DOHH2 (cell line): ENCODE data around the gene LGR6.

ENCODE experiments used
- H3F3A ChIP-seq: fragments of 200-600 bp; sonication (generic), shearing (Covaris generic); 2 replicates; pipeline ENCODE4 v1.6.0; 2016; ENCODE audit warnings: antibody characterized with exemption, mild to moderate bottlenecking; ENCODE audit not compliant: control insufficient read depth, insufficient read depth
- H3K27ac ChIP-seq: fragments of 200-600 bp; sonication (generic); 2 replicates; pipeline ENCODE4 v1.5.1; 2014; ENCODE audit warnings: low read depth, mild to moderate bottlenecking, low read length, moderate library complexity
- H3K27me3 ChIP-seq: fragments of 200-600 bp; sonication (generic); 2 replicates; pipeline ENCODE4 v1.6.1; 2014; ENCODE audit warnings: mild to moderate bottlenecking, low read length, mixed read lengths; ENCODE audit not compliant: control insufficient read depth
- H3K36me3 ChIP-seq: fragments of 200-600 bp; sonication (generic); 2 replicates; pipeline ENCODE4 v1.6.1; 2014; ENCODE audit warnings: mild to moderate bottlenecking, low read length, moderate library complexity, mixed read lengths; ENCODE audit not compliant: control insufficient read depth
- H3K4me1 ChIP-seq: fragments of 200-600 bp; sonication (generic); 2 replicates; pipeline ENCODE4 v1.6.1; 2014; ENCODE audit warnings: mild to moderate bottlenecking, low read length, mixed read lengths; ENCODE audit not compliant: control insufficient read depth
- H3K4me2 ChIP-seq: fragments of 200-600 bp; sonication (generic); 2 replicates; pipeline ENCODE4 v1.6.0; 2014; ENCODE audit warnings: mild to moderate bottlenecking, low read length, moderate library complexity
- H3K4me3 ChIP-seq: fragments of 200-600 bp; sonication (generic); 2 replicates; pipeline ENCODE4 v1.5.1; 2014; ENCODE audit warnings: mild to moderate bottlenecking, low read length, mixed read lengths
- H3K79me2 ChIP-seq: fragments of 200-600 bp; sonication (generic); 2 replicates; pipeline ENCODE4 v1.6.1; 2014; ENCODE audit warnings: mild to moderate bottlenecking, low read length, mixed read lengths; ENCODE audit not compliant: control insufficient read depth
- H3K9me2 ChIP-seq: fragments of 200-600 bp; sonication (generic); replicated peaks from 2 replicates; pipeline ENCODE4 v1.6.1; 2014; ENCODE audit warnings: mild to moderate bottlenecking, low read length, mixed read lengths; ENCODE audit not compliant: control insufficient read depth
- H3K9me3 ChIP-seq: fragments of 200-600 bp; sonication (generic); 2 replicates; pipeline ENCODE4 v1.6.1; 2014; ENCODE audit warnings: antibody characterized with exemption, low read length, mixed read lengths; ENCODE audit not compliant: control insufficient read depth, insufficient read depth
- H4K20me1 ChIP-seq: fragments of 200-600 bp; sonication (generic); 2 replicates; pipeline ENCODE4 v1.6.0; 2014; ENCODE audit warnings: low read depth, mild to moderate bottlenecking, antibody characterized with exemption, low read length, moderate library complexity; ENCODE audit not compliant: control insufficient read depth, insufficient read depth
- CTCF ChIP-seq: fragments of 200-600 bp; sonication (generic); IDR thresholded peaks from one replicate; pipeline ENCODE4 v1.5.1; 2014; ENCODE audit warnings: antibody characterized with exemption, mild to moderate bottlenecking, low read depth, low read length; ENCODE audit not compliant: poor library complexity, severe bottlenecking
- EZH2phosphoT487 ChIP-seq: fragments of 200-600 bp; sonication (generic); IDR thresholded peaks from 2 replicates; pipeline ENCODE4 v1.6.1; 2017; ENCODE audit warnings: borderline replicate concordance, mild to moderate bottlenecking, antibody characterized with exemption, low read length, moderate library complexity, mixed read lengths

The LGR6 gene

GRCh38 chr1:202315576-202316168 lies 122.1 kb downstream of the LGR6 start:
- TF ChIP-seq EZH2phosphoT487 (no peak), CTCF (peak; percentile 96)
- H3F3A ChIP-seq: no peaks in the 10 kb centered on the region
- H3K27ac ChIP-seq: no peak overlapping the region
- no peak overlapping the region for H3K4me3 ChIP-seq
- H3K4me2 ChIP-seq: no peak overlapping the region
- no peaks in the 10 kb centered on the region for H4K20me1 ChIP-seq
- no peaks in the 10 kb centered on the region for H3K9me3 ChIP-seq
- no peaks in the 10 kb centered on the region for H3K9me2 ChIP-seq
- H3K36me3 ChIP-seq: no peaks in the 10 kb centered on the region
- peaks cover 18% of the 10 kb centered on the region for H3K27me3 ChIP-seq
- H3K4me1 ChIP-seq: peaks cover 9% of the 10 kb centered on the region
- H3K79me2 ChIP-seq: no peaks in the 10 kb centered on the region

- Histone ChIP-seq H3K27me3 (peaks cover 21% of the 10 kb centered on the region), H3K4me3 (no peak overlapping the region), H3K4me2 (no peak overlapping the region), H3K27ac (no peak overlapping the region), H3K4me1 (peaks cover 9% of the 10 kb centered on the region), H3K79me2 (no peaks in the 10 kb centered on the region), H4K20me1 (no peaks in the 10 kb centered on the region), H3K9me3 (no peaks in the 10 kb centered on the region), H3F3A (no peaks in the 10 kb centered on the region), H3K9me2 (no peaks in the 10 kb centered on the region), H3K36me3 (no peaks in the 10 kb centered on the region)
- no peak for TF ChIP-seq EZH2phosphoT487
- TF ChIP-seq CTCF: no peak
These were observed 122.6 kb downstream of the LGR6 start for GRCh38 chr1:202316186-202316585.

- TF ChIP-seq EZH2phosphoT487: no peak
- TF ChIP-seq CTCF: no peak
- Histone ChIP-seq H3K9me3 (no peaks in the 10 kb centered on the region), H3K79me2 (no peaks in the 10 kb centered on the region), H3K27me3 (peaks cover 14% of the 10 kb centered on the region), H3F3A (no peaks in the 10 kb centered on the region), H3K4me2 (no peak overlapping the region), H3K9me2 (no peaks in the 10 kb centered on the region), H3K4me3 (no peak overlapping the region), H3K4me1 (no peaks in the 10 kb centered on the region), H4K20me1 (no peaks in the 10 kb centered on the region), H3K36me3 (no peaks in the 10 kb centered on the region), H3K27ac (no peak overlapping the region)
These were observed 124.6 kb downstream of the LGR6 start for GRCh38 chr1:202317941-202318925.
